Measurements from ENCODE around the gene NPHS1.
"Not testable (repeated sequence)": the region's sequence is repeated elsewhere in the genome, so short reads cannot be mapped to it uniquely, and the experiment has no call there.

Gene NPHS1

GRCh38 chr19:35848919-35849505 is 3.3 kb downstream of the NPHS1 start:
- no peak for DNase-seq (ENCODE audit: low read depth)

- DNase-seq (ENCODE audit: low read depth), result no peak
These were observed 3.8 kb downstream of the NPHS1 start for GRCh38 chr19:35848486-35848885.

GRCh38 chr19:35847911-35848310 is 4.4 kb downstream of the NPHS1 start:
- DNase-seq (ENCODE audit: low read depth), result no peak

GRCh38 chr19:35846038-35846668 is 6.2 kb downstream of the NPHS1 start:
- DNase-seq (ENCODE audit: low read depth), result no peak

- no peak for DNase-seq (ENCODE audit: low read depth)
These were observed 6.9 kb downstream of the NPHS1 start for GRCh38 chr19:35845215-35846037.

GRCh38 chr19:35844482-35845214 is 7.7 kb downstream of the NPHS1 start:
- no peak for DNase-seq (ENCODE audit: low read depth)

- DNase-seq (ENCODE audit: low read depth), result no peak
These were observed 8.4 kb downstream of the NPHS1 start for GRCh38 chr19:35843676-35844481.

- no peak for DNase-seq (ENCODE audit: low read depth)
These were observed 9.5 kb downstream of the NPHS1 start for GRCh38 chr19:35842666-35843272.

- DNase-seq (ENCODE audit: low read depth), result no peak
These were observed 10.2 kb downstream of the NPHS1 start for GRCh38 chr19:35841961-35842595.

- DNase-seq (ENCODE audit: low read depth), result not testable (repeated sequence)
These were observed 16.2 kb downstream of the NPHS1 start for GRCh38 chr19:35836096-35836495.

- DNase-seq (ENCODE audit: low read depth), result no peak
These were observed 18.3 kb downstream of the NPHS1 start for GRCh38 chr19:35833972-35834371.

GRCh38 chr19:35832054-35832453 is 20.2 kb downstream of the NPHS1 start:
- no peak for DNase-seq (ENCODE audit: low read depth)

GRCh38 chr19:35830986-35831385 is 21.3 kb downstream of the NPHS1 start:
- no peak for DNase-seq (ENCODE audit: low read depth)

GRCh38 chr19:35828692-35829301 is 23.5 kb downstream of the NPHS1 start:
- DNase-seq (ENCODE audit: low read depth), result peak; percentile 27

GRCh38 chr19:35824150-35824549 is 28.2 kb downstream of the NPHS1 start:
- no peak for DNase-seq (ENCODE audit: low read depth)

GRCh38 chr19:35822579-35822978 is 29.7 kb downstream of the NPHS1 start:
- no peak for DNase-seq (ENCODE audit: low read depth)

- DNase-seq (ENCODE audit: low read depth), result no peak
These were observed 33.9 kb downstream of the NPHS1 start for GRCh38 chr19:35818445-35818844.

GRCh38 chr19:35816846-35817245 is 35.5 kb downstream of the NPHS1 start:
- no peak for DNase-seq (ENCODE audit: low read depth)

GRCh38 chr19:35816262-35816661 is 36.0 kb downstream of the NPHS1 start:
- DNase-seq (ENCODE audit: low read depth), result no peak
